HG03432 (cell line): ENCODE results near the gene ZNF664.

ENCODE experiments used
- ATAC-seq: cut with Tn5 transposase; IDR thresholded peaks from one replicate; pipeline ENCODE4 v1.9.1; 2021; ENCODE audit warnings: mild to moderate bottlenecking, moderate library complexity; ENCODE audit not compliant: unreplicated experiment

Gene ZNF664

DNA sequence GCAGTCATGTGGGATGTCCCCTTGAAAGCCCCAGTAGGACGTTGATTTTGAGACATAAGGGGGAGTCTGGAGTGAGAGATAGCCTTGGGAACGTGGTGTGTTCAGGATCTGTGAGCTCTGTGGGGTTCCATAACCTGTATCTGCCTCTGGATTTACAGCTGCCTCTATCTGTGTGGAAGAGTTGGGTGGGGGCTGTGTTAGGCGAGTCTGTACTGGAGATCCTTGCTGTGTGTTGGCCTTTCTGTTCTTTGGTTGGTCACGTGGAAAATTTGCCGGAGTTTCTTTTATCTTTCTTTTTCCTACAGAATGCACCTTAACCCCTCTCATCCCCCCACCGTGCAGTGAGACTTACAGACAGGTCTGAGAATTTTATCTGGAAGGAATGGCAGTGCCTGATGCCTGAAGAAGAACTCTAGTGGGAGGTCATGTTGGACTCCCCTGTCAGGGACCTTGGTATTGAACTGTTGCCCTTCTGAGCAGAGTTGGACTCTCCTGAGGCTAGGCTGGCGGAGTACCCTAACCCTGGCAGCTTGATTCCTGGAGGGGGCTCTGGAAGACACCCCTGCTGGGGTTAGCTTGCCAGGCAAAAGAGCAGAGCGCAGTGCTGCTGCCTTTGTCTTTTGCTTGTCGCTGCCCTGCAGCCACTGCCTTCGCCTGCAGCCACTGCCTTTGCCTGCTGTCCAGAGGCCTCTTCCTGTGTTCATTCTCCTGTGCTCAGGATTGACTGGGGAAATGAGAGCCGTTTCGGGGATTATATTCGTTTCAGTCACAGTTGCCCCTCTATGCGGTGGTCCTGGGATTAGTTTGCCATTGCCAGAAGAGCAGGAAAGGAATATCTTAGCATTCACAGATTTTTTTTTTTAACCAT is 34.1 kb downstream of the ZNF664 start:
- no peak for ATAC-seq

DNA sequence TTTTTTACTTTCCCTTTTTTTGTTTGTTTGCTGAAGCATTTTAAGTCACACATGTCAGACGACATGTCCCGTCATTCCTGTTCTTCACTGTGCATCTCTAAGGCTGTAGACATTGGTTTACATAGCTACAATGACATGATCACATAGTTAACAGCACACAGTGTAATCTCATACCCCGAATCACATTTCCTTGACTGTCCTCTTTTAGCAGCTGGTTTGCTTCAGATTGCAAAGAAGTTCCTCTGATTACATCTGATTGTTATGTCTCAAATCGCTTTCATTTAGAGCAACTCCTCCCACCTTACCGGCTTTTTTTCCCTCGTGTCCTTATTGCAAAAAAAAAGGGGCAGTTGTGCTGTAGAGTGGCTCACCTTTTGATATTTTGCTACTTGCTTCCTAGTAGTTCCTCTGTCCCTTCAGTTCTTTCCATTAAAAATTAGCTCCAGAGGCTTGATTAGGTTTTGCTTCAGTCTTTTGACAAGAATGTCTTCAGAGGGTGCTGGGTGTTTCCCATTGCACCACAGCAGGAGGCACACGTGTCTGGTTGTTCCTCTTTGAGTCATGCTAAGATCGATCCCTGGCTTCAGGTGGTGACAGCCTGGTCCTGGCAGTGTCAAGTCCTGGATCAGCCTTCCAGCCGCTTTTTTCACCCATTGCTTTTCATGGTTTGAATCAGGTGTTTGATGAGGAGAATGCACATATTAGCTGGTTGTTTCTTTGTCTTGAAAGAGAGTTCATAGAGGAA is 35.0 kb downstream of the ZNF664 start:
- no peak for ATAC-seq

DNA sequence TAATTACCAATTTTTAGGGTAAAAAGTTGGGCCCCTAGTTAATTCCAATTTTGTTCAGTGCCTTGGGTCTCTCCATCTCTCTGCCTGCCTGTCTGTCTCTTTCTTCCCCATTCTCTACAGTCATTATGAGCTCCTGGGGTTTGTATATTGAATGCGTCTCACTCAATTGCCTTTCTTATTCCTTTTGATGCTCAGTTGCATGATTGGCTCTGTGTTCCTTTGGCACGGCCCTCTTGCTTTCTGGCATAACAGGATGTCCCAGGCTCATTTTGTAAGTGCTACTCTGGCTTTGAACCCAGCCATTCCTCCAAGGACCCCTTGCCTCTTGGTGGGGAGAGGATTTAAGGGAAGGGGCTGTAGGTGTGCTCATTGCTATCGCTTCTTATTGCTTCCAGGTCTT is 35.6 kb downstream of the ZNF664 start:
- ATAC-seq, result no peak

DNA sequence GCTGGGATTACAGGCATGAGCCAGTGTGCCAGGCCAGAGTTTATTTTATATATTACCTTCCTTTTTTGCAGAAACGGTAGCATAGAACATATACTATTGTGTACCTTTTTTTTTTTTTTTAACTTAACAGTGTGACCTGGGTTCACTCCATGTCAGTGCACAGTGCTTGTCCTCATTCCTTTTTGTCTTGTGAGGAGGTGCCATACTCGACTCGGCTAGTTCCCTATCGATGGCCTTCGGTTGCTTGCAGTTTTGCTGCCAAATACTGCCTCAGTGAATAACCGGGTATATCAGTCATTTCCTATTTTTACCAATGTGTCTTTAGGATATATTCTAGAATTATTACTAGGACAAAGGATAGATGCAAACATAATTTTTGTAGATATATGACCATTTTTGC is 36.8 kb downstream of the ZNF664 start:
- no peak for ATAC-seq

DNA sequence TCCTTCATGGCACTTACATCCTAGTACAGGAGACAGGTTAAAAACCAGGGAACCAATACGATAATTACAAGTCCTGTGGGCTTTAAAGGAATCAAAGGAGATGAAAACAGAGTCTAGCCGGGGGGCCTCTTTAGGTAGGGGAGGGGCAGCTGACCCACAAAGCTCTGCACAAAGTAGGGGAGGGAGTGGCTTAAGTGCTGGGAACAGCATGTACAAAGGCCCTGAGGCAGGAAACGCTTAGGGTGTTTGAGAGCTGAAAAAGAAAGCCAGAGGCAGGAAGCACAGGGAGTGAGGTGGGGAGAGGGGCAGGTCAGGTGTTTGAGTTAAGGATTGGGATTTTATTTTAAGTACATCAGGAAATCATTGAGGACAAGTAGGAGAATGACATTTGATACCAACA is 37.7 kb downstream of the ZNF664 start:
- no peak for ATAC-seq

DNA sequence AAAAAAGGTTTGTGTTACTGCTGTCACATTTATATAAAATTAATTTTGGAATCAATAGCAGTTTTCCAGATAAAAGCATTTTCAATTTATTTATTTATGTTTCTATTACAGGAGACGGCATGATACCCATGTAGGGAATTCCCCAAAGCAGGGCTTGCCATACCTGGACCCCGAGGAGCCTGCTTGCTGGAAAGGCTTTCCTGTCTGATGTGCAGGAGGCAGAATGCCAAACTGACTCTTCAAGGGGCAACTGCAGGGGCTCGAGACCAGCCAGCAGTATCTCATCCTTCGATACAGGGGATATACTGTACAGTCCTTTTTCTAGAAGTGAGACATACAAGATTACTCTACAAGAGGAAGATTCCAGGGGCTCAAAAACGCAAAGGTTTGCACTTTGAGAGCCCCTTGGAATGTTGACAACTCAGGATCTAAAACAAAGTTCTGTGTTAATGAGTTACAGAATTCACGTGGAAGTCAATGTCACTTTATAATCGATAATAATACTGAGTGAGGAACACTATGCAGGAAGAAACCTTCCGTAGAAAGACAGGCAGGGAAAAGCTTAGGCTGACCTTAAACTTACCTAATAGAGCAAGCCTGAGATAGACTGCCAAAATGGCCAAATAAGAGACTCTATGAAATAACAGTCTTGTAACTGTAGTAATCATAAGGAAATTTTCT is 38.6 kb downstream of the ZNF664 start:
- ATAC-seq, result no peak

DNA sequence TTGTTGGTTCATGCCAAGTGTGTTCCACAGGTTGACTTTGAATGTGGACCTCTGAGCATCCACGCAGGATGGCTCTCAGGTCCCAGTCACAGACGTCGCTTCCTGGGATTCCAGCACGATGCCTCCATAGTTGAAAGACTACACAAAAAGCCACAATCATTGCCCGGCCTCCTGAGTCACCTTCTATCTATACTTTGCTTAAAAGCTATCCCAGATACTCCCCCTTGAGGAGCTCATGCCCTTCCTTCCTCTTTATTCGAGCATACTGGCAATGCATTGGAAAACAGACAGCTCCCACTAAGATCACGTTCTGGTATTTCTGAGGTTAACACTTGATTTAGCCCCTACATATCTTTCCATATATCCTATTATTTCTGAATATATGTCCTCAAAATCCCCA is 40.1 kb downstream of the ZNF664 start:
- ATAC-seq, result no peak

DNA sequence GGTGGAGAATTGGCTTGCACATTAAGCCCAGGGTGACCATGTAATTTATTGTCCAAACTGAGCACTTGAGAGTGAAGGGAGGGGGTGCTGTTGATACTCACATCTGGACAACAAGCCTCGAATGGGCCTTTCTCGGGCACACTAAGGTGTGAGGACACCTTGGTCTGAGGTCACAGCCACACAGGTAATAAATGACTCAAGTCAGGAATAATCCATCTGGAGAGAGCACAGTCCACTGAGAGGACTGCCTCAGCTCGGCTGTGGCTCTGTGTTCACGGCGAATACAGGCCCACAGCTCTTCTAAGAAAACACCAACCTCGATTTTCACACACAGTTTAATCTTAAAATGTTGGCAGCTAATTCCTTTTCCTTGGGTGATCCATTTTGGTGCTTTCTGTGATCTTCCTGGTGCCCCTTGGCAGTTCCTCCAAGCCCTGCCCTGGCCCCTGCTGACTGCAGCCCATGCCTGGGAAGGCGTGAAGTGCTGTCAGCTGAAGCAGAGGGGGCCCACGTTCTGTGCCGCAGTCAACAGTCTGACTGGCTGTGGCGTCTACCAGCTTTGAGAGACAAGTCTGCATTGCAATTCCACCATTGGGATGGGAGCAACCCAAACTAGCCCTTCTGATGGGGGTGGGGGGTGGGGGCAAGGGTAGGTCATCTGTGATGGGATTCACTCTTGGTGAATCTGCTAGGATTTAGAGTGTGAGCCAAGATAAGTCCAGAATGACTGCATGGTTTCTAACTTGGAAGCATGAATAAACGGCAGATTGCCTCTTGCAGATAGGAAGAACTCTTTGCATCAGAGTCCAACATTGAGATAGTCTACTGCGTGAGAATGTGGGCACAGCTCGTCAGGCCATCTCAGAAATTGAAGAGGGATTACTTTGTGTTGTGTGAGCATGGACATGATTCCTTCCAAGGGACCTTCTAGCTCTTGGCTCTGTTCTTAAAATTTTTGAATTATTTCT is 42.8 kb downstream of the ZNF664 start:
- ATAC-seq, result no peak

DNA sequence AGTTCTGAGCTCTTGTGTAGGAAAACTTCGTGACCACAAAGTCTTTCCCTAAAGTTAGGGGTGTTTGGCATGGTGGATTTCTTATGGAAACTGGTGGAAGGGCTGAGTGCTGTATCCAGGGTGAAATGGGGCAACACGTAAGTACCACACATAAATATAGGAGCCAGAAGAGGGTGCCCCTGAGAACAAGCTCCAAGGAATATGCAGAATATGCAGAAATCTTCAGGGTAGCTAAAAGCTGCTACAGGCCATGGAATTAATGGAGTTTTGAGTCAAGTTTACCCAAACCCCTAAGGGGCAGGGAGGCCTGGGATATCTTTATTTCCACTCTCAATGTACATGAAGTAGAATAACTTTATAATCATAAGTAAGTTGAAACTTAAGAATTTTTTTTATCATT is 44.0 kb downstream of the ZNF664 start:
- ATAC-seq, result no peak

DNA sequence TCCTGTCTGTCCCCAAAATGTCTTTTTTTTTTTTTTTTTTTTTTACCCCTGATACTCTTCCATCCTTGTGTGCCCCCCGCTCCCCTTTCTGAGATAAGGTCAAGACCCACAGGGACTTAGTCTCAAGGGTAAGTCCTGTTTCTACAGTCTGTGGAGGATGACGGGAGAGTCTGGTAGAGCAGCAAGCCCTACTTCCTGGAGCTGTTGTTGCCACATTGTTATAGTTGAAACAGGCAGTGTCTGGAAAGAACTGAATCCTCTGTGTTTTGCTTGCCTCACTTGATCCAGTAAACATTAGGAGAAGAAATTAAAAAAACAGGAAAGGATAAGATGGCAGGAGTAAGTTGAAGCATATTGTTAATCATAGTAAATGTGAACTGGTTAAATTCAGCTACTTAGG is 45.5 kb downstream of the ZNF664 start:
- ATAC-seq, result no peak

DNA sequence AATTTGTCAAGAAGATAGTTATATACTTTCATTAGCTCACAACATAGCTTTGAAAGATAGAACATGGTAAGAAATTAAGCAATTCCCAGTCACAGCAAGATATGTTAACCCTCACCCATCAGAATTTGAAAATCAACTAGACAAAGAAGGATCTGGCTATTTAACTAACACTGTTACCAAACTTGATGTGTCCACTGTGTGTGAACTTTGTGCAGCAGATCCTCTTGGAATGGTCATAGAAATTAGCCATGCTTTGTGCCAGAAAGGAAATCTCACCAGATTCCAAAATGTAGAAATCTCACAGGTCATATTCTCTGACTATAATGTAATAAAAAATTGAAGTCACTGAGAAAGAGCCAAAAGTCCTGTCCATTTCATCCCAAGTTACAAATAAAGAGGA is 46.1 kb downstream of the ZNF664 start:
- no peak for ATAC-seq

DNA sequence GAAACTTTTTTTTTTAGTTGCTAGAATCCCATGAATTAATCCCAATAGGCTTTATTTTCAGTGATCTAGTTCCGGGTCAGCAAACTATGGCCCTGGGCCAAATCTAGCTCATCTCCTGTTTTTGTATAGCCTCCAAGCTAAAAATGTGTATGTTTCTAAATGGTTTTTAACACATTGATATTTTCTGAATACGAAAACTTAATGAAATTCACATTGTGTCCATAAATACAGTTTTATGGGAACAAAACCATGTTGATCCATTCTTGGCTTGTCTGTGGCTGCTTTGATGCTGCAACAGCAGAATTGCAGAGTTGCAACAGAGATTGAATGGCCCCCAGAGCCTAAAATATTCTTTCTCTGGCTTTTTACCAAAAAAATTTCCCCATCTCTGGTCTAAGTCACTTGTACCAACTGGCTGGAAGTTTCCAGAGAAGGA is 47.5 kb downstream of the ZNF664 start:
- ATAC-seq, result no peak

DNA sequence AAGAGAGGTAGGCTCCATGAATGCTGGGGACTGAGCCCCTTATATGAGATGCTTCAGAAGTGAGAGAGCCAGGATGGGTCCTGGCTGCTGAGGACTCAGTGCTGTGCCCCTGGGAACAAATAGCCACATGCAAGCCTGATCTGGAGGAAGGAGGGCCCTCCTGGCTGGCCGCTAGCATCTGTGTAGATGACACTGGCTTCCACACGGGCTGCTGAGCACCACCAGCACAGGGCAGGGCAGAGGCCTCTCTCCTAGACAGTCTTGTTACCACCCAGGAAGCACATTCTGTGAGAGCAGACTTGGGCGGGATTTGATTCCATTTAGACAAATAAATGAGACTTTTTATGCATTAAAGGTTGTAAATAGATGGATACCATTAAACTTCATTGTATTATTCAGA is 48.0 kb downstream of the ZNF664 start:
- ATAC-seq, result no peak

DNA sequence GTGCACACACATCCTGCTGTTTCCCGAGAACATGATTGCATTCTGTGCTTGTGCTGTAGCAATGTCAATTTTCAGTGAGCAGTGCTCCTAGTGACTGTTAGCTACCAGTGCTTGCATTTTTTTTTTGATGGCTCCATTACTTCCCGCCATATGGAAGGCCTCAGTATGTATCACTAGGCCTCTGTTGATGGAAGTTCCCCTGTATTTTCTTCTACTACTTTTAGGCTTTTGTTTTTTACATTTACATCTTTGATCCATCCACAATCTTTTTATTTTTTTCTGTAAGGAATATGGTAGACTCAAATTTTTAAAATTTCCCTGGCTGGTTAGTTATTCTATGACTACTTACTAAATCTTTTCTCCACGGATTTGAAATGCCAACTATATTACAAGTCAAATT is 49.1 kb downstream of the ZNF664 start:
- ATAC-seq, result no peak

DNA sequence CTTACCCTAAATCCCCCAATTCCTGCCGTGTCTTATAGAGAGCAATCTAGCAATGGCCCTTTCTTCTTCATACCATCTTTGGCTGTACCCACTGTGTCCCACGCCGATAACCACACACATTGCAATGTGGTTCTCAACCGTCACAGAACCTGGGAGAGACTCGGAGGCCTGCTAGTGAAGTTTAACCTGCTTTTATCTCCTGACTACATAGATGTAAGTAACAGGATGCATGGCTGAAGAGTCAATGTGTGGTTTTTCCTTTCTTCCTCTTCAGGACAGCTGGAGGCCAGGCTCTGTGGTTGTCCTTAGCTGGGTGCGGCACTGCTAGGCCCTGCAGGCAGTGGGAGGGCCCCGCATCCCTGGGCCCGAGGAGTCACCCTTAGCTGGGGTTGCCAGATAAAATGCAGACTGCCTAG is 51.3 kb downstream of the ZNF664 start:
- ATAC-seq, result no peak

DNA sequence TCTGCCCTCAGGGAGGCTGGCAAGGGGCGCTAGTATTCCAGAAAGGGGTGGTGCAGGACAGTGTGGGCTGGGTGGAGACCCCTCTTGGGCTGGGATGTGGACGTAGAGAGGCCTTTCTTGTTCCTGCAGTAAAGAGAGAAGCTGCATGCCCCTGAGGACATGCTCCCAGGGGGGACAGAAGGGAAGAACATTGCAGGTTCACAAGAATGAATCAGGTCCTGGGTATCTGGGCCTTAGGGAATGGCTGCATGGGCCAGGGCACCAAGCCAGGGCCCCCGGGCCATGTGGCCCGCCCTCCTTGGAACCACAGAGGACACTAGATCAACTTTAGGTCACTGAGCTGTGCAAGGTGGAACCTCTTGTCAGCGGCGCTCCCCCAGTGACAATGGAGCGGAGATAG is 51.8 kb downstream of the ZNF664 start:
- ATAC-seq, result no peak

DNA sequence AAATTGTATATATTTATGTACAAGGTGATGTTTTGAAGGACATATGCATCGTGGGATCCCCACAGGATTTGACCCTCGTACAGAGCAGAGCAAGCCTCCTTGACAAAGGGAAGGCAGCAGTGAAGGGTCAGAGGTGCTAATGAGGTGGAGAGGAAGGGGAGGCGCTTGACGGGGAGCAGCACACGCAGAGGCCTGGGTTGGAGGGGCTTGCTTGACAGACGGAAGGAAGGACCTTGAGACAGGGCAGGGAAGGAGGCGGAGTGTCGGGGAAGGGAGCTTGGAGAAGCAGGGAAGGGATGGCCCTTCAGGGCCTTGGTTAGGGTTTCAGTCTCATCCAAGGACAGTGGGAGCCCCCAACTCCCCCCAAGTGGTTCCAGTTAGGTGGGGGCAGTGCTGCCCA is 52.6 kb downstream of the ZNF664 start:
- no peak for ATAC-seq

DNA sequence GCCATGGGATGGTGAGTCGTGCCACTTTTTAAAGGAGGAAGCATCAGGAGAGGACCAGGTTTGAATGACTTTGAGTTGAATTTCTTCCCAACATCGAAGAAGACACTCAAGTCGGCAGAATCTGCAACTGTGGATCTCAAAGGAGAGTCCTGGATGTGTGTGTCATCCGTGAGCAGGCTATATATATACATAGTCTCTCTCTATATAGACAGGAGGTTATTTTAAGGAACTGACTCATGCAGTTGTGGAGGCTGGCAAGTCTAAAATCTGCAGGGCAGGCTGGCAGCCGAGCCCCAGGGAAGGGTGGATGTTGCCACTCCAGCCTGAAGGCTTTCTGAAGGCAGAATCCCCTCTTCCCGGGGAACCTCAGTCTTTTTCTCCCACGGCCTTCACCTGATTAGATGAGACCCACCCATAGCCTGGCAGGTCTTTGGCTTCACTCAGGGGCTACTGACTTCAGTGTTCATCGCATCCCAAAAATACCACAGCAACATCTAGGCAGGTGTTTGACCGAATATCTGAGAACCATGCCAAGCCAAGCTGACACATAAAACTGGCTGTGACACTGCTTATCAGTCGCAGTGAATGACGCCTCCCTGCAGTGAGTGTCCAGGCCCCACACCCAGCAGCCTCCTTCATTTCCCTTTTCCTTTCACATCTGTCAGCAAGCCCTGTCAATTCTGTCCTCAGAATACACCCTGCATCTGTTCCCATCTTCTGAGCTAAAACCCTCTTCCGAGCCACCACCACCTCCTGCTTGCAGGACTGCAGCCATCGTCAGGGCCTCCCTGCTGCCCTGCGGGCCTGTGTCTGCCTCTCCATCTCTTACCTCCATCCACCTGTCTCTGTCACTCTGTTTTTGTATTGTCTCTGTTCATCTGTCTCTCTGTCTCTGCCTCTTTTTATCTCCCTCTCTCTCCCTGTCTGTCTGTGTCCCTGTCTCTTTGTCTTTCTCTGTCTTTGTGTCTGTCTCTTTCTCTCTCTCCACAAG is 54.0 kb downstream of the ZNF664 start:
- ATAC-seq, result no peak

DNA sequence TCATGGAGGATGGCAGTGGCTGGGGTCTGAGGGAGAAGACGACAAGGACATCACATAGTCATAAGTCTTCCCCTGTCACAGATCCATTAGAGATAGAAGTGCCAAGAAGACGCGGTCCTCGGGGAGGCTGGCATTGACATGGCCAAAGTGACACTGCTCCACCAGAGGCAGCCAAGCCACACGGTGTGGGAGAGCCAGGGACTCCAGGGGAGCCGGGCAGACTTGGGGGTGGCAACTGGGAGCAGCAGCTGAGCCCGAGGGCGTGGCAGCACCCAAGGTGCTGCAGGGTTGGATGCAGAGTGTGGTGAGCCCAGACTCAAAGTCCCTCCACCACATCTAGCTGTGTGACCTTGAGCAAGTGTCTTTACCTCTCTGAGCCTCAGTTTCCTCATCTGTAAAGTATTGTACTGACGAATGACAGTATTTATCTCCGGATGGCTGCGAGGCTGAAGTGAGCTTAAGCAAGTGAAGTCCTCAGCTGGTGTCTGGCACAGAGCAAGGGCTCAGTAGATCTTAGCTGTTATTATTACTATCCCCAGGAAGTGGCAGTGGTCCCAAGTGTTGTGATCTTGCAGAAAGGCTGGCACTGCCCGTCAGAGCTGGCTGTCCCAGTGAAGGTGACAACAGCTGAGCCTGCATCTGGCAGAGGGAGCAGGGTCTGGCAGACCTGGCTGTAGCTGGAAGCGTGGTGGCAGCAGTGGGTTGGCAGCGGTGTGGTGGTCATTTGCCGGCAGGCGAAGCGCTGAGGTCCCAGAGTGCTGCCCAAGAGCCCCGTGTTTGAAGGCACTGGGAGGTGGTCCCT is 54.9 kb downstream of the ZNF664 start:
- ATAC-seq, result no peak
